ENCODE measurements around the gene GALT. TPM values are rescaled to one million over a fixed set of nuclear protein-coding genes. Genes with fewer than 3 reads are reported as not detected.

GALT gene
- total and polyA plus RNA-seq, 8 donors: 17.4 to 148 (median 35.9) TPM

GRCh38 chr9:34690983-34691935 is 44.8 kb downstream of the GALT start, which contains the start of gene CCL19:
CCL19 (minus strand) TSS chr9:34691276; CDS start chr9:34691139, 137 bp downstream.
- no peak for DNase-seq
- WGBS, 5 donors: 55 to 65% (median 62%) methylated on average over 6 of the region's 6 CpGs

GRCh38 chr9:34691936-34692315 is 45.5 kb downstream of the GALT start:
- H3K4me3 ChIP-seq: no peak overlapping the region
- no peaks in the 10 kb centered on the region for H3K36me3 ChIP-seq
- peaks cover 0 to 16% (median 11%) of the 10 kb centered on the region in 4 donors for H3K4me1 ChIP-seq
- H3K27ac ChIP-seq: no peak overlapping the region
- H3K9me3 ChIP-seq: no peaks in the 10 kb centered on the region
- WGBS, 5 donors: 79 to 92% (median 80%) methylated on average over 5 of the region's 5 CpGs
- intact Hi-C loops (cut with DNase I; ENCODE audit: low total_unique reads): no loop called here
- H3K27me3 ChIP-seq: no peaks in the 10 kb centered on the region
- DNase-seq: no peak
- no peak for TF ChIP-seq POLR2AphosphoS5 (IDR thresholded peaks at IDR 0.05)
- TF ChIP-seq POLR2A (IDR thresholded peaks at IDR 0.05): no peak
- no peak for TF ChIP-seq EP300 (IDR thresholded peaks at IDR 0.05)
- TF ChIP-seq CTCF (IDR thresholded peaks at IDR 0.05): no peak

More at GRCh38 chr9:34690983-34691935, 44.8 kb downstream of the GALT start, which contains the start of gene CCL19:
- intact Hi-C loops (cut with DNase I; ENCODE audit: low total_unique reads): no loop called here
- no peak for TF ChIP-seq POLR2AphosphoS5 (IDR thresholded peaks at IDR 0.05)
- TF ChIP-seq POLR2A (IDR thresholded peaks at IDR 0.05): no peak
- no peak for TF ChIP-seq EP300 (IDR thresholded peaks at IDR 0.05)
- no peak for TF ChIP-seq CTCF (IDR thresholded peaks at IDR 0.05)
- Histone ChIP-seq H3K27ac (no peak within 1 kb of the TSS), H3K36me3 (no peaks in the 10 kb centered on the region), H3K4me1 (peaks cover 0 to 16% (median 13%) of the 10 kb centered on the region in 4 donors), H3K9me3 (no peaks in the 10 kb centered on the region), H3K27me3 (no peaks in the 10 kb centered on the region), H3K4me3 (no peak within 1 kb of the TSS)

- Histone ChIP-seq H3K9me3 (no peaks in the 10 kb centered on the region), H3K4me3 (no peak overlapping the region), H3K4me1 (peaks cover 0 to 16% (median 5%) of the 10 kb centered on the region in 4 donors), H3K36me3 (no peaks in the 10 kb centered on the region), H3K27me3 (no peaks in the 10 kb centered on the region), H3K27ac (no peak overlapping the region)
- TF ChIP-seq EP300 (IDR thresholded peaks at IDR 0.05): no peak
- no peak for TF ChIP-seq POLR2A (IDR thresholded peaks at IDR 0.05)
- TF ChIP-seq CTCF (IDR thresholded peaks at IDR 0.05): no peak
- TF ChIP-seq POLR2AphosphoS5 (IDR thresholded peaks at IDR 0.05): no peak
- intact Hi-C loops (cut with DNase I; ENCODE audit: low total_unique reads): no loop called here
- no peak for DNase-seq
- WGBS, 5 donors: 73 to 88% (median 77%) methylated on average over 2 of the region's 2 CpGs
Observed at GRCh38 chr9:34693560-34693959, 47.1 kb downstream of the GALT start.

GRCh38 chr9:34694811-34695210 is 48.3 kb downstream of the GALT start:
- Histone ChIP-seq H3K4me3 (no peak overlapping the region), H3K9me3 (no peaks in the 10 kb centered on the region), H3K4me1 (peaks cover 0 to 16% (median 0%) of the 10 kb centered on the region in 4 donors), H3K27me3 (no peaks in the 10 kb centered on the region), H3K36me3 (no peaks in the 10 kb centered on the region), H3K27ac (no peak overlapping the region)
- intact Hi-C loops (cut with DNase I; ENCODE audit: low total_unique reads): no loop called here
- TF ChIP-seq CTCF (IDR thresholded peaks at IDR 0.05): no peak
- no peak for TF ChIP-seq POLR2A (IDR thresholded peaks at IDR 0.05)
- no peak for TF ChIP-seq POLR2AphosphoS5 (IDR thresholded peaks at IDR 0.05)
- no peak for TF ChIP-seq EP300 (IDR thresholded peaks at IDR 0.05)
- DNase-seq: no peak

Small RNA genes within 50 kb of the gene (small RNA-seq; reads per million reads assigned to genes)
- 0 reads per million in 4 donors for gene CCL27

Other genes starting within 250 kb of the GALT start
- gene FAM219A, start 188.1 kb upstream of the GALT start, total RNA-seq: 10 to 100 TPM in 2 of 5 donors, 1 to 10 TPM in 3; 2.3 to 12.1 (median 8.7) TPM
- gene FAM219A, start 188.1 kb upstream of the GALT start, polyA plus RNA-seq: 10 to 100 TPM in 1 of 3 donors, 1 to 10 TPM in 2; 4.1 to 10.1 (median 5.1) TPM
- gene DNAI1, start 187.9 kb upstream of the GALT start, total RNA-seq: 1 to 10 TPM in 1 of 5 donors, not detected in 4; 1.0 TPM
- gene DNAI1, start 187.9 kb upstream of the GALT start, polyA plus RNA-seq: under 1 TPM in 1 of 3 donors, not detected in 2; 0.31 TPM
- gene ENHO, start 123.7 kb upstream of the GALT start, total RNA-seq: 10 to 100 TPM in 1 of 5 donors, 1 to 10 TPM in 2, not detected in 2; 1.2 to 17.8 (median 5.0) TPM
- gene ENHO, start 123.7 kb upstream of the GALT start, polyA plus RNA-seq: 10 to 100 TPM in 2 of 3 donors, 1 to 10 TPM in 1; 3.3 to 63.8 (median 29.7) TPM
- gene CNTFR, start 57.0 kb upstream of the GALT start, total RNA-seq: 10 to 100 TPM in 1 of 5 donors, 1 to 10 TPM in 3, not detected in 1; 2.4 to 15.8 (median 3.1) TPM
- 1 to 10 TPM; 2.2 to 4.1 (median 2.9) TPM for gene CNTFR, start 57.0 kb upstream of the GALT start, polyA plus RNA-seq
- 10 to 100 TPM in 4 of 5 donors, 1 to 10 TPM in 1; 2.9 to 49.5 (median 16.5) TPM for gene RPP25L, start 34.6 kb upstream of the GALT start, total RNA-seq
- 10 to 100 TPM; 28.9 to 40.4 (median 37.9) TPM for gene RPP25L, start 34.6 kb upstream of the GALT start, polyA plus RNA-seq
- 10 to 100 TPM in 4 of 5 donors, 1 to 10 TPM in 1; 9.3 to 55.4 (median 23.7) TPM for gene DCTN3, start 26.2 kb upstream of the GALT start, total RNA-seq
- 100 to 1,000 TPM in 1 of 3 donors, 10 to 100 TPM in 2; 81.0 to 107 (median 97.5) TPM for gene DCTN3, start 26.2 kb upstream of the GALT start, polyA plus RNA-seq
- not detected for gene ARID3C, start 17.6 kb upstream of the GALT start, total RNA-seq
- gene ARID3C, start 17.6 kb upstream of the GALT start, polyA plus RNA-seq: not detected
- 100 to 1,000 TPM in 1 of 5 donors, 10 to 100 TPM in 4; 20.0 to 124 (median 64.3) TPM for gene SIGMAR1, start 8.9 kb upstream of the GALT start, total RNA-seq
- 10 to 100 TPM; 19.9 to 46.8 (median 25.5) TPM for gene SIGMAR1, start 8.9 kb upstream of the GALT start, polyA plus RNA-seq
- 10 to 100 TPM; 19.3 to 57.4 (median 29.0) TPM for gene IL11RA, start 5.5 kb downstream of the GALT start, total RNA-seq
- gene IL11RA, start 5.5 kb downstream of the GALT start, polyA plus RNA-seq: 10 to 100 TPM in 1 of 3 donors, 1 to 10 TPM in 2; 4.4 to 18.8 (median 5.7) TPM
- 1 to 10 TPM in 1 of 5 donors, not detected in 4; 1.3 TPM for gene CCL27, start 16.0 kb downstream of the GALT start, total RNA-seq
- under 1 TPM in 1 of 3 donors, not detected in 2; 0.58 TPM for gene CCL27, start 16.0 kb downstream of the GALT start, polyA plus RNA-seq
- gene CCL19, start 44.6 kb downstream of the GALT start, total RNA-seq: 1 to 10 TPM in 2 of 5 donors, not detected in 3; 4.4 to 8.1 TPM
- 10 to 100 TPM in 1 of 3 donors, 1 to 10 TPM in 2; 4.3 to 24.1 (median 7.8) TPM for gene CCL19, start 44.6 kb downstream of the GALT start, polyA plus RNA-seq
- 10 to 100 TPM in 3 of 5 donors, 1 to 10 TPM in 1, not detected in 1; 1.7 to 51.3 (median 29.7) TPM for gene CCL21, start 63.5 kb downstream of the GALT start, total RNA-seq
- gene CCL21, start 63.5 kb downstream of the GALT start, polyA plus RNA-seq: 10 to 100 TPM; 10.8 to 29.9 (median 23.4) TPM

Data from stomach (tissue), 9 donors.